GM10266 (cell line): ENCODE data around the gene CCDC24.

Experiments used
- DNase-seq: peaks from one replicate; pipeline ENCODE4 v3.0.0; 2012; ENCODE audit errors: extremely low spot score
- TF ChIP-seq, protein P1 (sequence below): IDR thresholded peaks from 2 replicates; pipeline ENCODE4 v1.5.1; 2012; ENCODE audit warnings: mild to moderate bottlenecking, low read depth; ENCODE audit not compliant: control insufficient read depth, insufficient read depth; ENCODE audit errors: missing control alignments

Gene CCDC24

GRCh38 chr1:43947874-43948437, 43.4 kb upstream of the CCDC24 start:
- TF ChIP-seq, protein P1, sequence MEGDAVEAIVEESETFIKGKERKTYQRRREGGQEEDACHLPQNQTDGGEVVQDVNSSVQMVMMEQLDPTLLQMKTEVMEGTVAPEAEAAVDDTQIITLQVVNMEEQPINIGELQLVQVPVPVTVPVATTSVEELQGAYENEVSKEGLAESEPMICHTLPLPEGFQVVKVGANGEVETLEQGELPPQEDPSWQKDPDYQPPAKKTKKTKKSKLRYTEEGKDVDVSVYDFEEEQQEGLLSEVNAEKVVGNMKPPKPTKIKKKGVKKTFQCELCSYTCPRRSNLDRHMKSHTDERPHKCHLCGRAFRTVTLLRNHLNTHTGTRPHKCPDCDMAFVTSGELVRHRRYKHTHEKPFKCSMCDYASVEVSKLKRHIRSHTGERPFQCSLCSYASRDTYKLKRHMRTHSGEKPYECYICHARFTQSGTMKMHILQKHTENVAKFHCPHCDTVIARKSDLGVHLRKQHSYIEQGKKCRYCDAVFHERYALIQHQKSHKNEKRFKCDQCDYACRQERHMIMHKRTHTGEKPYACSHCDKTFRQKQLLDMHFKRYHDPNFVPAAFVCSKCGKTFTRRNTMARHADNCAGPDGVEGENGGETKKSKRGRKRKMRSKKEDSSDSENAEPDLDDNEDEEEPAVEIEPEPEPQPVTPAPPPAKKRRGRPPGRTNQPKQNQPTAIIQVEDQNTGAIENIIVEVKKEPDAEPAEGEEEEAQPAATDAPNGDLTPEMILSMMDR: no peak
- DNase-seq: no peak

DNA sequence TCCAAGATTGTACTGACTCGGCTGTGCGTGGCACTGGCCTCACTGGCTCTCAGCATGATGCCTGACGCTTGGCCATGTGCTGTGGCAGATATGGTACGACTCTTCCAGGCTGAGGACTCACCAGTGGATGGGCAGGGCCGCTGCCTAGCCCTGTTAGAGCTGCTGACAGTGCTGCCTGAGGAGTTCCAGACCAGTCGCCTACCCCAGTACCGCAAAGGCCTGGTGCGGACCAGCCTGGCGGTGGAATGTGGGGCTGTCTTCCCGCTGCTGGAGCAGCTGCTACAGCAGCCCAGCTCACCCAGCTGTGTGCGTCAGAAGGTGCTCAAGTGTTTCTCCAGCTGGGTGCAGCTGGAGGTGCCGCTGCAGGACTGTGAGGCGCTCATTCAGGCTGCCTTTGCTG, 41.7 kb upstream of the CCDC24 start:
- TF ChIP-seq, protein P1: no peak
- no peak for DNase-seq

DNA sequence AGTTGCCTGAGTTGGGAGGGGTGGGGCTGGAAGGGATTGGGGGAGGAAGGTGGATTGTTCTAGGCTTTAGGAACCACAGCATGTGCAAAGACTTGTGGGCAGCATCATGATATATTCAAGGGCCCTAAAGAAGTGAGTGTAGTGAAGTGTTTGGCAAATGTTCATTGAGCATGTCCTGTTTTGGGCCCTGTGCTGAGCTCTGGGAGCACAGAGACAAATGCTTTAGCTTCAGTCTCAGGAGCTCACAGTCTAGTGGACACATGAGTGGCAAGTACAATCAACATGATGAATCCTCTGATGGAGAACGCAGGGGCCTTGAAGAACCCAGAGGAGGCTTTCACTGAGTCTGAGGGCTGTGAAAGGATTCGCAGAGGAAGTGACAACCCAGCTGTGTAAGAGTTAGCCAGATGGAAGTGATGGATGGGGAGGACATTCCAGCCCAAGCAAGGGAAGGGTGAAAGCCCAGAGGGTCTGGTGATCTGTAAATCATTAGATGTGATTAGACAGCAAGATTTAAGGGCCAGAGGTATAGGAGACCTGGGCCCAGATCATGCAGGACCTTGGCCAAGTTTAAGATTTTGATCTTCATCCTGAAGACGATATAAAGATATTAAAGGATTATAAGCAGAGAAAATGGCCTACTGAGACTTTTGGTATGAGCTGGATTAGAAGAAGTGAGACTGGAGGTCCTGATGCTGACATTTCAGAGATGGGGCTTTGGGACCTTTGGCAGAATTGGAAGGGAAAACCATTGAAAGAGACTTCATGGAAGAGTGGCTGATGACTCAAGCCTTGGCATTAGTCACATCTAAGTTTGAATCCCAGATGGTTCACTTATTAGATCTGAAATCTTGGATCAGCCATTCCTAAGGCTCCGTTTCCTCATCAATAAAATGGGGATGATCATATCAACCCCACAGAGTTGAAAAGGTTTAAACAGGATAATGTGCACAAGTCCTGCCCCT, 40.1 kb upstream of the CCDC24 start:
- no peak for DNase-seq
- TF ChIP-seq, protein P1: no peak

GRCh38 chr1:43952731-43953346, 38.6 kb upstream of the CCDC24 start:
- DNase-seq: no peak
- TF ChIP-seq, protein P1: no peak

DNA sequence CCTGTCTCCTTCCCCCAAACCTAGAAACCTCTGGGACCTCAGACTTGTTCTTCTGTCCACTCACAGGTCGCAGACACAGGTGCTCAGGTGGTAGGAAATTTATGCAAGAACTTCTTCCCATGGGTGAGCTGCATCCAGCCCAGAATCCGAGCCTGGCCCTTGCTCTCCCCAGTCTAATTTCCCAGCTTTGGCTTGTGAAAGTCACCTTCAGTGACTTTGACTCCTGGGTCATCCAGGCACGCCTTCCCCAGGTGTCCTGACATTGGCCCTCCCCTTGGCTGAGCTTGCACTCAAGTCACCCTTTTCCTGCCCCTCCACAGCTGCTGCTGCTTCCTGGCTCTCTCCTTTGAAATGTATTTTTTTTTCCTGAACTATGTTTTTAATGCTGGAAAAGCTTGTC, 38.0 kb upstream of the CCDC24 start:
- TF ChIP-seq, protein P1: no peak
- no peak for DNase-seq

DNA sequence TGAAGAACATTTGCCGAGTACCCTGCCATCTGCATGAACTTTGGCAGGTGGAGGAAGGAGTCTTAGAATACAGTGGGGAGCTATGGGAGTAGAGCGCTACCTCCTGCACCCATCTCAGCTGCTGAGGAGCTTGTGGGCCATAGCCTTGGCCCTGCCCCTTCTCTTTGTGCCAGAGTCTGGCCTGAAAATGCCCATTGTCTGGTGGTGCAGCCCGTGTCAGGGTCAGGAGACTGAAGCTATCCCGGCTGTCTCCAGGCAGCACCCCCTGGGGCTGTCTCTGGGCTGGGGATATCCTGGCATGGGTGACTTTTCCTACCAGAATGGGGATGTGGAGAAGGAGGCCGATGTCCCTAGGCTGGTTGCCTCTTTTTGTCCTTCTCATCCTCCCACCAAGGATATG, 37.4 kb upstream of the CCDC24 start:
- DNase-seq: no peak
- TF ChIP-seq, protein P1: no peak
